A549 treated with dexamethasone at 1 μM for 4 hours (cell line): ENCODE results near the gene CMPK1. TPM values are rescaled to one million over a fixed set of nuclear protein-coding genes. Genes with fewer than 3 reads are reported as not detected.

Experiments used
- total RNA-seq: library from RNA; stranded (reverse); fragments of 200-300 nt; extraction: Qiagen RNA extraction; gene quantifications from 5 replicates; pipeline ENCODE4 v1.2.3, GENCODE V29; 2022

The CMPK1 gene, protein sequence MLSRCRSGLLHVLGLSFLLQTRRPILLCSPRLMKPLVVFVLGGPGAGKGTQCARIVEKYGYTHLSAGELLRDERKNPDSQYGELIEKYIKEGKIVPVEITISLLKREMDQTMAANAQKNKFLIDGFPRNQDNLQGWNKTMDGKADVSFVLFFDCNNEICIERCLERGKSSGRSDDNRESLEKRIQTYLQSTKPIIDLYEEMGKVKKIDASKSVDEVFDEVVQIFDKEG
- total RNA-seq, result 59.5 to 78.8 TPM (median 67.0 TPM) in 5 replicates

DNA sequence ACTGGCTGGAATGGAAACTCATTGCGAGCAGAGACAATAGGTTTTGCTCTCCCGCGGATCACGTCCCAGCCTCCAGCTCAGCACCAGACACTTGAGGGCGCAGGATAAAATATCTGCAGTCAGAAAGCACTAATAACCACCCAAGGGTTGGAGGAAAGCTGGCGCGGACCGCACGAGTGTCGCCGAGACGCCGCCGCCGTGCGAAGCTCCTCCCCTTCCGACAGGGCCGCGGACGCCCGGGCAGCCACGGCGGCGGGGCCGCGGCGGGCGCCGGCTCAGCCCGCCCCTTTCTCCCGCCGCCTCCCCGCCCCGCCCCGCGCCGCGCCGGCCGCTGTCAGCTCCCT lies at the start of gene CMPK1:
Gene CMPK1 (plus strand): TSS at position 213 of the 344 bp plus-strand sequence. CDS start 156 bp downstream, outside the sequence.

DNA sequence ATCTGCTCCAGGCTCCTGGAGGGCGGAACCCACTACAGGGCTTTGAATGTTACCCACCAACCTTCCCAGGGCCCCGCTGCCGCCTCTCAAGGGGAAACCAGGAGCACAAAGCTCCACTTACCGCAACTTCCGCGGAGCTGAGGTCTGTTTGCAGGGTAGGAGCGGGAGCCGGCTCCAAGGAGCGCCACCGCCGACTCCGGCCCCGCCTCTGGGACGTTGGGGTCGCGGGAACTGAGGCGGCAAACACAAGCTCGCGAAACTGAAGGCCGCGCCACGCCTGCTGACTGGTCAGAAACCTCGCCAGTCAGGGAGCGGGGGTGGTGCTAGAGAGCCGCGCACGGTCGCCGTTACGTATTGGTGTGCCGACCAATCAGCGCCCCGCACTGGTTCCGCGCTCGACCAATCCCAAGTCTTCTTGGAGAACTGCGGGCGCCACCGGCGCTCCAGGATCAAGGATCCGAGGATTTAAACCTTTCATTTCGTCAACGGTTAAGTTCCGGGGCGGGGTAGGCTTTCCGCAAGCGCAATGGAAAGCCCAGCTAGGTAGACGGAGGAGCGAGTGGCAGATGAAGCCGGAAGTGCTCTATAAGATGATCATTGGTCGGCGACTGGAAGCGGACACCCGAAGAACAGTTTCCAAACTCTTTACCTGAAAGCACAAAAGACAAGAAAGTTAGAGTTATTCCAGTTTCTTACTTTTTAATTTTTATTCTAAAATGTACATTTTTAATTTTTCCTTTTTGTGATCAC lies 19.5 kb upstream of the CMPK1 start, which contains the start of gene STIL:
Gene STIL (minus strand): TSS at position 233 of the 750 bp plus-strand sequence. CDS start 3,828 bp downstream, outside the sequence.

DNA sequence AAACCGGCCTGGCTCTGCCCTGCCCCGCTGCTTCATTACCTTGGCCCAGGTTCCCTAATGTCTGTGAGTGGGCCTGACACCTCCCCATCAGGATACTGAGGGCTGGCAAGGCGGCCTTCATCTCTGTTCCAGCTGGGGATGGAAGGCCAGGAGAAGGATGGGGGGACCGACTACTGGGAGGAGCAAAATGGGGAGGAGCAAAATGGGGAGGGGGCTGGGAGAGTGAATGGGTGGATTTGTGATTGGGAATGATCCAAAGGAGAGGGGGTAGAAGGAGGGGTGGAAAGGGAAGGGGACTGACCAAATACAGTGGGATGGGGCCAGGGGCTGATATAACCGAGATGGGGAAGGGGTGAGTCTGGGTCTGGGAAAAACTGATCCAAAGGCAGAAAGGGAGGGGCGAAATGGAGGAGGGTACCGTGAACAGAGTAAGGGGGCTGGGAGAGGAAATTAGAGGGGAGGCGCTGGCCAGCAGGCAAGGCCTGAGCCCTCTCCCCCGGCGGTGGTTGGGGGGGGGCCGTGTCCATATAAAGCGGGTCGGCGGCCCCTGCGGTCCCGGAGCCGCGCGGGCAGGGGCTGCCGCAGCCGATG lies 82.2 kb downstream of the CMPK1 start, which contains the start of gene FOXE3:
Gene FOXE3 (plus strand): TSS at position 558 of the 591 bp plus-strand sequence. CDS start 31 bp downstream, at position 589.

Other genes starting within 250 kb of the CMPK1 start
- gene CYP4A22, start 196.3 kb upstream of the CMPK1 start, total RNA-seq, result not detected in 5 replicates
- 6.1 to 8.3 TPM (median 7.1 TPM) in 5 replicates for gene PDZK1IP1, start 143.8 kb upstream of the CMPK1 start, total RNA-seq
- 0.01 to 0.05 TPM (median 0.02 TPM) in 4 of 5 replicates, not detected in the other for gene TAL1, start 101.6 kb upstream of the CMPK1 start, total RNA-seq
- gene STIL, start 19.6 kb upstream of the CMPK1 start, total RNA-seq, result 7.5 to 11.8 TPM (median 10.9 TPM) in 5 replicates
- gene FOXE3, start 82.5 kb downstream of the CMPK1 start, total RNA-seq, result 0.05 TPM in 1 of 5 replicates, not detected in the others
- 0.44 to 0.71 TPM (median 0.53 TPM) in 5 replicates for gene FOXD2, start 104.3 kb downstream of the CMPK1 start, total RNA-seq